Naive thymus-derived CD4-positive, alpha-beta T cell (primary cell): Measurements from ENCODE around the gene ABHD14A. TPM values are rescaled to one million over a fixed set of nuclear protein-coding genes. Genes with fewer than 3 reads are reported as not detected.

Source experiments
- ATAC-seq: fragments of 150-1000 bp; cut with Tn5 transposase; 2 replicates; pipeline ENCODE4 v1.10.0; 2021; ENCODE audit warnings: mild to moderate bottlenecking, moderate library complexity
- CTCF ChIA-PET: fragments of 350-600 bp; sonication (Branson Sonifier 250); formaldehyde crosslinking; loops from one replicate; lab custom pipeline; 2021; ENCODE audit warnings: antibody characterized with exemption; lab: Charles Lee
- POLR2A ChIA-PET: fragments of 350-600 bp; sonication (Branson Sonifier 250); formaldehyde crosslinking; loops from one replicate; lab custom pipeline; 2021; ENCODE audit warnings: antibody characterized with exemption, inconsistent platforms; lab: Charles Lee
- DNase-seq, 9 donors: peaks; one replicate each; pipeline versions ENCODE4 v3.0.0 to v3.0.0-alpha.2; 2020 to 2022; ENCODE audit warnings: mixed read lengths in 1 of 9
- H3K27ac ChIP-seq: one replicate; pipeline ENCODE4 v1.7.0; 2013; ENCODE audit warnings: mild to moderate bottlenecking, low read depth, low read length, moderate library complexity
- H3K27me3 ChIP-seq, 2 donors: one replicate each; pipeline ENCODE4 v1.7.0; 2013; ENCODE audit warnings: low read length in 2 of 2, mild to moderate bottlenecking in 2 of 2, moderate library complexity in 2 of 2; ENCODE audit not compliant: control insufficient read depth in 2 of 2, insufficient read depth in 2 of 2
- H3K36me3 ChIP-seq, 3 experiments: 1 replicate in 2 of 3; 2 replicates in 1 of 3; pipeline ENCODE4 v1.7.0; 2013; ENCODE audit warnings: low read length in 3 of 3, mild to moderate bottlenecking in 3 of 3, moderate library complexity in 1 of 3; ENCODE audit not compliant: insufficient read depth in 3 of 3, control insufficient read depth in 2 of 3
- H3K4me1 ChIP-seq, 2 donors: one replicate each; pipeline ENCODE4 v1.7.0; 2013; ENCODE audit warnings: low read length in 2 of 2, mild to moderate bottlenecking in 2 of 2, moderate library complexity in 1 of 2; ENCODE audit not compliant: control insufficient read depth in 2 of 2, insufficient read depth in 2 of 2
- H3K4me3 ChIP-seq: 2 replicates; pipeline ENCODE4 v1.7.0; 2013; ENCODE audit warnings: mild to moderate bottlenecking, low read length
- H3K9me3 ChIP-seq, 3 experiments: 1 replicate in 2 of 3; 2 replicates in 1 of 3; pipeline ENCODE4 v1.7.0; 2013; ENCODE audit warnings: low read length in 3 of 3; ENCODE audit not compliant: control insufficient read depth in 2 of 3
- H3K27ac Mint-ChIP-seq, 9 donors: one replicate each; pipeline ENCODE4 v1.8.0; 2020 to 2022; ENCODE audit warnings: mixed read lengths in 9 of 9, mild to moderate bottlenecking in 8 of 9, moderate library complexity in 5 of 9, inconsistent platforms in 2 of 9
- H3K27me3 Mint-ChIP-seq, 5 donors: one replicate each; pipeline ENCODE4 v1.8.0; 2021 to 2022; ENCODE audit warnings: mixed read lengths in 5 of 5, mild to moderate bottlenecking in 1 of 5
- H3K36me3 Mint-ChIP-seq, 5 donors: one replicate each; pipeline ENCODE4 v1.8.0; 2020 to 2022; ENCODE audit warnings: mixed read lengths in 5 of 5, mild to moderate bottlenecking in 3 of 5, inconsistent platforms in 1 of 5
- H3K4me1 Mint-ChIP-seq, 7 donors: one replicate each; pipeline ENCODE4 v1.8.0; 2020 to 2022; ENCODE audit warnings: mixed read lengths in 7 of 7, mild to moderate bottlenecking in 3 of 7, inconsistent platforms in 1 of 7
- H3K4me3 Mint-ChIP-seq, 10 donors: one replicate each; pipeline ENCODE4 v1.8.0; 2020 to 2022; ENCODE audit warnings: mild to moderate bottlenecking in 10 of 10, mixed read lengths in 10 of 10, moderate library complexity in 6 of 10, inconsistent platforms in 2 of 10
- H3K9me3 Mint-ChIP-seq, 11 donors: one replicate each; pipeline ENCODE4 v1.8.0; 2020 to 2022; ENCODE audit warnings: mixed read lengths in 11 of 11, mild to moderate bottlenecking in 4 of 11, inconsistent platforms in 1 of 11, moderate library complexity in 1 of 11
- intact Hi-C, 2 donors: fragments of 100-400 bp; cut with micrococcal nuclease; formaldehyde crosslinking; loops; one replicate each; pipeline ENCODE4 v1.15.1; 2023
- polyA plus RNA-seq, 2 donors: library from polyadenylated mRNA; unstranded; fragments of 300-500 nt; fragmentation: Illumina TruSeq; gene quantifications; one replicate each; pipeline ENCODE4 v1.2.3, GENCODE V29; 2021
- total RNA-seq, 6 experiments: library from RNA in 5 of 6; stranded (reverse) in 5 of 6; gene quantifications; 1 replicate in 5 of 6; 2 replicates in 1 of 6; pipeline ENCODE4 v1.2.3 and lab custom pipeline; 2021 to 2026

The ABHD14A gene
- total and polyA plus RNA-seq, 7 experiments from 2014 or later: 9.9 to 96.9 (median 21.6) TPM

DNA sequence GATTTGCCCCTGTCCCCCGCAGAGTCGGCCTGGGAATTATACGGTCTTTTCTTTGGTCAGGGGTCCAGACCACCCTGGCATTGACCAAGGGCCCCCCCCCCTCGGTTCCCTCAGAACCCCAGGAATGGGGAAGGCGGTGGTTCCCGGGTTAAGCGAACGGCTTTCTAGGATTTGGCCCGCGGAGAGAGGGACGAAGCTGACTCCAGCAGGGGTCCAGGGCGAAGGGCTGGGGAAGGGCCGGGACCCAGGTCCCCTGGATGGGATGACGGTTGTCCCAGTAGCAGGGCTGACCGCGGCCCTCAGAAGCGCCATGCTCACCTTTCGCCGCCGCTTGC lies 33.4 kb upstream of the ABHD14A start:
- Histone ChIP-seq H3K36me3 (peaks cover 0 to 25% (median under 1%) of the 10 kb centered on the region in 3 experiments), H3K27ac (peak overlapping the region; percentile 73), H3K9me3 (no peaks in the 10 kb centered on the region), H3K4me1 (peaks cover 19 to 23% of the 10 kb centered on the region in 2 donors), H3K4me3 (peak overlapping the region; percentile 72), H3K27me3 (no peaks in the 10 kb centered on the region)
- peak overlapping the region; percentile 49 to 90 (median 80) for H3K27ac Mint-ChIP-seq
- peaks cover 22 to 40% (median 31%) of the 10 kb centered on the region in 7 donors for H3K4me1 Mint-ChIP-seq
- peak overlapping the region; percentile 72 to 94 (median 90) for H3K4me3 Mint-ChIP-seq
- ChIA-PET CTCF (interaction anchor here (0.6 to 3.6 kb wide), 14 partner anchors 33 to 419 kb away, joined by 3 to 28 read pairs (median 4); partner anchors contain the start of genes ABHD14A, ABHD14B and RPL29), POLR2A (interaction anchor here (0.6 to 3.1 kb wide), 8 partner anchors 26 to 799 kb away, joined by 3 to 34 read pairs (median 6); partner anchors contain the start of genes ABHD14A, ABHD14B, PCBP4 and RPL29)
- peaks cover 0 to 13% (median 3%) of the 10 kb centered on the region in 5 donors for H3K36me3 Mint-ChIP-seq
- DNase-seq (no peak), ATAC-seq (no peak)
- intact Hi-C loops: loop anchor here (5.0 kb wide), 2 partner anchors 181 to 269 kb away; partner anchors contain the start of gene TEX264 (in 1 of the 2)
- H3K27me3 Mint-ChIP-seq: no peaks in the 10 kb centered on the region
- H3K9me3 Mint-ChIP-seq: no peaks in the 10 kb centered on the region

GRCh38 chr3:51941798-51942602 lies 32.9 kb upstream of the ABHD14A start, which contains the start of the genes PARP3 and RRP9:
TSS of gene PARP3 (plus strand) at chr3:51942363. CDS start at chr3:51943356, 993 bp downstream.
TSS of gene RRP9 (minus strand) at chr3:51941904. CDS start at chr3:51941867, 37 bp downstream.
- ChIA-PET POLR2A (interaction anchor here (0.6 to 3.1 kb wide), 16 partner anchors 12 to 1705 kb away, joined by 3 to 34 read pairs (median 4); partner anchors contain the start of genes ABHD14A, ABHD14B, PCBP4 and RPL29), CTCF (interaction anchor here (0.6 to 3.6 kb wide), 21 partner anchors 32 to 420 kb away, joined by 3 to 28 read pairs (median 4); partner anchors contain the start of genes ABHD14A, ABHD14B and RPL29)
- Mint-ChIP-seq H3K9me3 (no peaks in the 10 kb centered on the region), H3K27ac (peak within 1 kb of the TSS; percentile 78 to 92 (median 89)), H3K36me3 (peaks cover 0 to 10% (median 3%) of the 10 kb centered on the region in 5 donors), H3K4me3 (peak within 1 kb of the TSS; percentile 72 to 94 (median 90)), H3K4me1 (peaks cover 22 to 40% (median 31%) of the 10 kb centered on the region in 7 donors), H3K27me3 (no peaks in the 10 kb centered on the region)
- ATAC-seq: peak; percentile 98
- Histone ChIP-seq H3K4me3 (peak within 1 kb of the TSS; percentile 78), H3K27ac (peak within 1 kb of the TSS; percentile 80), H3K27me3 (no peaks in the 10 kb centered on the region), H3K9me3 (no peaks in the 10 kb centered on the region), H3K36me3 (peaks cover 0 to 19% (median 0%) of the 10 kb centered on the region in 3 experiments), H3K4me1 (peaks cover 19 to 23% of the 10 kb centered on the region in 2 donors)
- DNase-seq: peak; percentile 97 to 100 (median 99)
- intact Hi-C loops: loop anchor here (1.0 to 5.0 kb wide), 17 partner anchors 14 to 1325 kb away; partner anchors contain the start of genes ABHD14B (in 2 of the 2), ALAS1 (in 2 of the 2), DCAF1 (in 2 of the 2) and RPL29 (in 2 of the 2)

- no peaks in the 10 kb centered on the region for H3K9me3 ChIP-seq
- no peak for ATAC-seq
- no peaks in the 10 kb centered on the region for H3K27me3 ChIP-seq
- DNase-seq: peak in 7 of 9 donors; percentile 35 to 57 (median 47)
- H3K4me3 Mint-ChIP-seq: peak overlapping the region; percentile 72 to 94 (median 90)
- H3K27ac Mint-ChIP-seq: peak overlapping the region; percentile 78 to 92 (median 89)
- no peaks in the 10 kb centered on the region for H3K27me3 Mint-ChIP-seq
- CTCF ChIA-PET: interaction anchor here (0.6 to 3.6 kb wide), 12 partner anchors 31 to 204 kb away, joined by 3 to 28 read pairs (median 4); partner anchors contain the start of genes ABHD14A, ABHD14B and RPL29
- H3K9me3 Mint-ChIP-seq: no peaks in the 10 kb centered on the region
- POLR2A ChIA-PET: interaction anchor here (0.9 to 3.1 kb wide), 12 partner anchors 11 to 277 kb away, joined by 3 to 34 read pairs (median 4); partner anchors contain the start of genes ABHD14A, ABHD14B, PCBP4 and RPL29
- peaks cover 19 to 23% of the 10 kb centered on the region in 2 donors for H3K4me1 ChIP-seq
- H3K4me1 Mint-ChIP-seq: peaks cover 22 to 40% (median 31%) of the 10 kb centered on the region in 7 donors
- H3K27ac ChIP-seq: peak overlapping the region; percentile 80
- H3K4me3 ChIP-seq: peak overlapping the region; percentile 78
- intact Hi-C loops: loop anchor here (1.0 to 5.0 kb wide), 17 partner anchors 13 to 1326 kb away; partner anchors contain the start of genes ABHD14B (in 2 of the 2), ALAS1 (in 2 of the 2), DCAF1 (in 2 of the 2) and RPL29 (in 2 of the 2)
- peaks cover 0 to 10% (median 0%) of the 10 kb centered on the region in 5 donors for H3K36me3 Mint-ChIP-seq
- H3K36me3 ChIP-seq: peaks cover 0 to 11% (median 0%) of the 10 kb centered on the region in 3 experiments
These were observed 32.0 kb upstream of the ABHD14A start for GRCh38 chr3:51942603-51943450.

- DNase-seq: peak in 1 of 9 donors; percentile 8
- H3K4me1 ChIP-seq: peaks cover 19 to 23% of the 10 kb centered on the region in 2 donors
- peaks cover 22 to 39% (median 31%) of the 10 kb centered on the region in 7 donors for H3K4me1 Mint-ChIP-seq
- no peak overlapping the region for H3K27ac ChIP-seq
- POLR2A ChIA-PET: interaction anchor here (1.0 to 3.1 kb wide), 8 partner anchors 10 to 114 kb away, joined by 3 to 34 read pairs (median 7); partner anchors contain the start of genes ABHD14A, ABHD14B and RPL29
- ATAC-seq: no peak
- no peaks in the 10 kb centered on the region for H3K27me3 ChIP-seq
- no peaks in the 10 kb centered on the region for H3K9me3 Mint-ChIP-seq
- intact Hi-C loops: loop anchor here (2.0 to 5.0 kb wide), 5 partner anchors 179 to 1327 kb away; partner anchors contain the start of genes TEX264 (in 2 of the 2), MAPKAPK3 (in 1 of the 2), NISCH (in 1 of the 2) and TNNC1 (in 1 of the 2)
- H3K36me3 Mint-ChIP-seq: peaks cover 0 to 9% (median 3%) of the 10 kb centered on the region in 5 donors
- H3K27me3 Mint-ChIP-seq: no peaks in the 10 kb centered on the region
- peaks cover 0 to 2% (median 0%) of the 10 kb centered on the region in 3 experiments for H3K36me3 ChIP-seq
- H3K4me3 ChIP-seq: no peak overlapping the region
- CTCF ChIA-PET: interaction anchor here (1.5 to 3.6 kb wide), 4 partner anchors 30 to 201 kb away, joined by 4 to 28 read pairs (median 12); partner anchors contain the start of genes ABHD14A and ABHD14B
- H3K9me3 ChIP-seq: no peaks in the 10 kb centered on the region
- H3K4me3 Mint-ChIP-seq: peak overlapping the region in 4 of 10 donors; percentile 35 to 87 (median 57)
- peak overlapping the region in 4 of 9 donors; percentile 33 to 92 (median 90) for H3K27ac Mint-ChIP-seq
These were observed 31.1 kb upstream of the ABHD14A start for GRCh38 chr3:51943451-51944391.
